ENCODE data around the gene HEMGN.

Gene HEMGN

DNA sequence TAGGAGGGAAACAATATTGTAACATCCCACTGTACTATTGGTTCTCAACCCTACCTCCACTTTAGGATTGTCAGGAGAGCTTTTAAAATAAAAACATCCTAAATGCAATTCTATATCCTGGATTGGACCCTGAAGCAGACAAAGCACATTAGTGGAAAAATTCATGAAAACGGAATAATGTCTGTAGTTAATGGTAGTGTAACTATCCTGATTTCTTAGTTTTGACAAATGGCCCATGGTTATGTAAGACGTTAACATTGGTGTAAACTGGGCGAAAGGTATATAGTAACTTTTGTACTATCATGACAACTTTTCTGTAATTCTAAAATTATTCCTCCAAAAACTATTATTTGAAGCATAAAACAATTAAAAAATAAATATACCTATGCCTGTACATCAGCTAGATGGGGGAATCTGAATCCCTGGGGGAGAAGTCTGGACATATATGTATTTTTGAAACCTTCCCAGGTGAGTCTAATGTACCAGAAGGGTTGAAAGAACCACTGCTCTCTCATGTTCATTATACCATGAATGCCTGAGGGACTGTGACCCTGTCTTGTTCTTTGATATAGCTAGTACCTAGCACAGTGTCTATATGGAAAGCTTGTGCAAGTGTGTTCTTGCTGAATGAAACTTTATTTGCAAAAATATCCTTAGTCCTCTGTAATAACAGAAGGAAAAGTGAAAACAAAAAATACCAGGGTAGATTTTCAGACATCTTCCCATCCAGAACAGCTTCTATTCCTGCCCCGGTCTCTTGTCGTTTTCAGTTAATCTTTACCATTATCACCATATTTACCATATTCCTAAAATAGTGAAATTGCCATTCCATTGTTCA, 12.3 kb downstream of the HEMGN start:
- no peak for DNase-seq

DNA sequence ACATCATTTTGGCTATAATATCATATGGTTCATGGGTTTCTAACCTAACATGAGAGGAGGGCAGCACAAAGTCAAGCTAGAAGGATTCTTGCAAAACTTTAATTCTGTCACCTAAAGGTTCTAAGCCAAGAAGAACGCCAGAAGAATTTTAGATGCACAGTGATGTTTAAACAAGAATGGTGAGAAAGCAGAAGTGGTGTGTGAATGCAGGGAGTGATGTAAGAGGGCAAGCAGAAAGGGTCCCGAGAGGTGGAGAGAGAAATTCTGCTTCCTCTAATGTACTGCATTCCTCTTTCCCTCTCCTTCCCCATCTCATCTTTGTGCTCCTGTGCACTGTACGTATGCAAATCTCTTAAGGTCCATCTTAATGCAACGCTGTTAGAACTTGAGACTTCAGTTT, 13.6 kb downstream of the HEMGN start:
- no peak for DNase-seq

DNA sequence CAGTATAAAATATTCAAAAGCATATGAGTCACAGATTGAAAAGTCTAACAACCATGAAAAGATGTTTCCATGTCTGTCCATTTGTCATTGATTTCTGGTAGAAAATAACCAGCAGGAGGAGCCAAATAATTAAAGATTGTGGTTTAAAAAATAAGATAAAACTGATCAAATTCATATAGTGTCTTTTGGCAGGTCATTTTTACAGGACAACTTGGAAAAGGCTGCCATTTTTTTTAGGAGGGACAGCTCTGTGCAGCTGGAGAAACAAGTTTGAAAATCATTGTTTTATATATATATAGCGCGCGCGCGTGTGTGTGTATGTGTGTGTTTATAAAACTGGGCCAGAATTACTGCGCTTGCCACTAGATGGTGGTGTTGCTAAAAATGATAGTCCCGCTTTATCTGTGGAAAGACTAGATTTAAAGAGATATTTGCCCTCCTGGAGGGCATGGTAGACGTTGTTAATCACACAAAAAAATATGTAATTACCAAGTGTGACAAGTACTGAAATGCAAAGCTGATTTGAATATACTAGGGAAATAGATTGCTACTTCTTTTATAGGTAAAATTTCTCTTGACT, 14.4 kb downstream of the HEMGN start:
- DNase-seq = peak; percentile 78

DNA sequence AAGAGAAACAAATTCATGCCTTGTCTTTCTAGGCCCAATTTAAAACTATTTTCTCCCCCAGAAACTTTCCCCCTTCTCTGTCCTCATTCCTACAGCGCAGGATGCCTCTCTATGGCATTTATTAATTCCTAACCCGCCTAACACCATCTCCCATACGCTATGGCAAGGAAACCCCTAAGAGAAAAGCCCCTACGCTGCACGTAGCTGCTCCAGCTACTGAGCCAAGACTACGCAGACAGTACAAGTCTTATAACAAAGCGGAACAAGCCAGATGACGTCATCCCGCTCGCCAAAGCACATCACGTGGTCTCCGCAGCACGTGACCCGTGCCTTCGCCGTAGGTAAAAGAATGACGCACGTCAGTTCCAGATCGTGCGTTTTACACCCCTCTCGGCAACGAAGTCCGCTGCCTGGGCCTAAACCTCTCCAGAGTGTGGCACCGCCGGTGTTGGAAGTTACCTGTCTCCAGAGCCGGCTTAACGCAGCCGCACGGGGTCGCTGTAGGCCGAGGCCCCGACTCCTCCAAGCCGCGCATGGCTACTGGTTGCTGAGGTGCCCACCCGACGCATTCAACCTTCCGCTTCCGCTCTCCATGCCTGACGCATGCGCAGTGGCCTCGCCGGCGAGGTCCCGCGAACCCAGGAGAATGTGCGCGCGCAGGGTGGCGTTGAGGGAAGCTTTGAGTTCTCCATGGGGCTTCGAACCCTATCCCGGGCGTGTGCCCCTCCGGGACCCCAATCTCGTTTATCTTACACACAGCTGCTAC, 15.8 kb downstream of the HEMGN start, which contains the start of gene TRMO:
Gene TRMO, minus strand, starts transcription at position 542 of the 766 bp plus-strand sequence. Its CDS starts 7 bp downstream, at position 535.
- DNase-seq = peak; percentile 99

DNA sequence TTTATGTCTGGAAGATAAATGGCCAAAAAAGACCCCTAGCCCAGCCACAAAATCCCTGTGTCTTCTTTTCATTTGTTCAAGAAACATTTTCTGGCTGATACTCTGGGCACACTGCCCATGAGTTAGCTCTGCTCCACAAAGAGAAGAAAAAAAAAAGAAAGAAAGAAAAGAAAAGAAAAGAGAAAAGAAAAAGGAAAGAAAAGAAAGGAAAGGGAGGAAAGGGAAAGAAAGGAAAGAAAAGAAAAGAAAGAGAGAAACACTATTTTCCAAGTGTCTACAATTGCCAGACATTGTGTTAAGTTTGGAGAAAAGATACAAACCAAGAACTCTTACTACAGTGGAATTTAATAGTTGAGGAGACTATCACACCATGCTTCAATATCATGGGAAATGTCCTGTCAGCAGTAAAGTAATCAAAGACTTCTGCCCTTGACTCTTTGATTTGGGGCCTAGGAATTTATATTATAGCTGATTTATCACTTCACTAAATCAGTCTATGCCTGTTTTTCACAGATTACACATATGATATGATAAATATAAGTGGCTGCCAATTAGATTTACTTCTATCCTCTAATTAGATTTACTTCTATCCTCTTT, 18.7 kb downstream of the HEMGN start:
- no peak for DNase-seq

DNA sequence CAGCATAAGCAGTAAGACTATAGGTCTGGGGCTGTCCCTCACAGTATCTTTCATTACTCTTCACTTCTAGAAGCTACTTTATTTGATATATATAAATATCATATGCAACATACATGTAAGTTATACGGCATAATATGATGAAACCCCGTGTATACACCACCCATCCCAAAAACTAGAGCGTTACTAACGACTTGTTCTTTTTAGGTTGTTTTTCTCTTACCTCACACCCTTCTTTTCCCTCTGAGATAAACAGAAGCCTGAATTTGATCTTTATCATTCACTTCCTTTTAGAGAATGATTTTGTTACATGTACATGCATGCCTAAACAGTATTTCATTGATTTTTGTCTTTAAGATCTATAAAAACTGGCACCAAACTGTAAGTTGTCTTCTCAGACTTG, 19.4 kb downstream of the HEMGN start:
- no peak for DNase-seq

DNA sequence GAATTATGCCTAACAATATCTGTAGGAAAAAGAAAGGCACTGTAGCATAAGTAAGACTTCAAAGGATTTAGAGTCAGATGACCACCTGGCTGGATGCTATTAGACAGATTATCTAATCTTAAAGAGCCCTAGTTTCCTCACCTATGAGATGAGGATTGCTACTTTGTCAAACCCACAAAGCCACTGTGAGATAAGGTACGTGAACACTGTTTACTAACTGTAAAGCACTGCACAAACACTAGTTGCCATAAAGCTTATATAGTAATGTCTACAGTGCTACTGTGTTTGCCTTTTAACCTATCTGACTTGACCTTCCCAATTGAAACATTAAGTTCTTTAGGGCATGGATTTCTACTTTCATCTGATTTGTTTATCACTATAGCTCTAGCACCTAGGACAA, 26.0 kb downstream of the HEMGN start:
- DNase-seq = no peak

DNA sequence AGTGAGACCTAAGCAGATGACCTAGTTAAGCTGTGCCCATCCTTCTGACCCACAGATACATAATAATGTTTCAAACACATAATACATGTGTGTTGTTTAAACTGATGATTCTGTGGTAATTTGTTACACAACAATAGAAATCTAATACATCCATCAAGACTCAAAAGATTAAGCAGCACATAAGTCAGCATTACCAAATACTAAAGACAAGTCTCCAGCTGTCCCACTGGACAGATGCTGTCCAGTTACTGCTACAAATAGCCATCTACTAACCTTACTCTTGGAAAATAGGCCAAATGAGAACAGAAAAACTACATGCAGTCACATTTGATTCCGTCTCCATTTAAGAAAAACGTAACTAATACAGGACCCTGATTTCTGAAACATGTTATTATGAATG, 26.4 kb downstream of the HEMGN start:
- no peak for DNase-seq

DNA sequence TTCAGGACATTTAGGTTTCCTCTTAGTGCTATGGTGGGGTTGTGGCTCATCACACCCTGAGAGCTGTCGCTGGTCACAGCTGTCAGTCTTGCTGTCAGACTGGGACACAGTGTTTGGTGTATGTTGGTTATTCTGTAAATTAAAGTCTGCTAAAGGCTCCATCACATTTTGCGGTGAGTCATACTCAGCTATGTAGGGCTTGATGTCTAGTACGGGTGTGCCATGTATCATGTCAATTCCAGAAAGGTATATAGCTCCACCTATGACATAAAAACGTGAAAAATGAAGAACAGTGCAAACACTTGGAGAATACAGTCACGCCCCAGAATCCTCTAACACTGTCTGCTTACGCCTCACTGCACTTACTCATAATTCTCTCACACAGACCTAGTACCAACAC, 27.6 kb downstream of the HEMGN start:
- DNase-seq = no peak

DNA sequence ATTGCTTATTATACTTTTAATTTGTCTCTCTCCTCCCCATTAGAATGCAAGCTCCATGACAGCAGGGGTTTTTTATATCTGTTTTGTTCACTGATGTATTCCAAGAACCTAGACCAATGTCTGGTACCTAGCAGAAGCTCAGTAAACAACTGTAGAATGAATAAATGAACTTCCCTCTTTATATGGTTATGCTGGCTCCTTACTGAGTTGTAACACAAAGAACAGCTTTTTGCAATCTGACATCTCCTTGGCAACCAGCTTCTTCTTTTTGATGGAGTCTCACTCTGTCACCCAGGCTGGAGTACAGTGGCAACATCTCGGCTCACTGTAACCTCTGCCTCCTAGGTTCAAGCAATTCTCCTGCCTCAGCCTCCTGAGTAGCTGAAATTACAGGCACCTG, 29.3 kb downstream of the HEMGN start:
- DNase-seq = no peak

DNA sequence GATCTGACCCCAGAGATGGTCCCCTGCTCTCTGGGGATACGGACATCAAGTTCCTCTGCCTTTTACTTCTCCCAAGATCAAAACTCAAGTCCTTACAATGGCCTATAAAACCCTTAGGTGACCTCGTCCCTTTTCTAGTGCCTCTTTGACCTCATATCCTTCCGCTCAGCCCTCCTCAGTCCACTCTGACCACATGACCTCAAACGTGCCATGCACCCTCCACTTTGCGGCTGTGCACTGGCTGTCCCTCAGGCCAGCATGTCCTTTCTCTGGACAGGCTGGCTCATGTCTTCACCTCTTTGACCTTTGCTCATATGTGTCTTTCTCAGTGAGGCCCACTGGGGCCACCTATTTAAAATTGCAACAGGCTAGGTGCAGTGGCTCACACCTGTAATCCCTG, 30.3 kb downstream of the HEMGN start:
- DNase-seq = no peak

DNA sequence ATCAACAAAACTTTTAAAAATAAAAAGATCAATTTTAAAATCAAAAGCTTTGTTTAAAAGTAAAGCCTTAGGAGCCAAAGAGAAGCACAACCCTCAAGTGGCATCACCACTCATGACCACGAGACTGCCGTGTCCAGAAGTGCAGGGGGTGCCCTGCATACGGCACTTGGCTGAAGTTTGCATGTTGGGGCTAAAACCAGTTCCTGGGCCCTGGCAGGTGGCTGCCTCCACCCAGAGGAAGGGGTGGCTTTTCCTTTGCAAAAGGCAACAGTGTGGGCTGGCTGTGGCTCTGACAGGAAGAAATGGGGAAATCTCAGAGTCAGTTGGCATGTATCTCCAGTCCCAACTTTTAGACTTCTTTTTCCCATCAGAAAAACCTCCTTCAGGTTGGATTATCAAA, 30.9 kb downstream of the HEMGN start:
- no peak for DNase-seq

DNA sequence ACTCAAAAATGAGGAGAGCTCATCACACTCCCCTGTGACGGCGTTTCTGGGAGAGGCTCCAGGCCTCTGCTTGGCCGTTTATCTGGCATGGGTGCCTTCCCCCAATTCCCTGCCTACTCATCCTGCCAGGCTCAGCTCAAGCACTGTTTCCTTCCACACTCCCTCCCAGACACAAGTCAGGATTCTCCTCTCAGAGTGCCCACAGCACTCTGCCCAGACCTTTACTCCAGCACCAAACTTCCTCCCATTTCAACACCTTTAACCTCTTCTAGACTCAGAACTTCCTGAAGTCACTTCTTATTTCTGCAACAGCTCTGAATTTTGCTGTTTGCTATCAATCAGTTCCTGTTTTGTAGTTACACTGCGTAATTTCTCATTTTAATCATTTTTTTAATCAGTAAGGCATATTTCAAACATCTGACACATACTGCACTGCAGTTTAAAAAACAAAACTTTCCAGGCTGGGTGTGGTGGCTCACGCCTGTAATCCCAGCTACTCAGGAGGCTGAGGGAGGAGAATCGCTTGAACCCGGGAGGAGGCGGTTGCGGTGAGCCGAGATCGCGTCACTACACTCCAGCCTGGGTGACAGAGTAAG, 31.6 kb downstream of the HEMGN start:
- no peak for DNase-seq

DNA sequence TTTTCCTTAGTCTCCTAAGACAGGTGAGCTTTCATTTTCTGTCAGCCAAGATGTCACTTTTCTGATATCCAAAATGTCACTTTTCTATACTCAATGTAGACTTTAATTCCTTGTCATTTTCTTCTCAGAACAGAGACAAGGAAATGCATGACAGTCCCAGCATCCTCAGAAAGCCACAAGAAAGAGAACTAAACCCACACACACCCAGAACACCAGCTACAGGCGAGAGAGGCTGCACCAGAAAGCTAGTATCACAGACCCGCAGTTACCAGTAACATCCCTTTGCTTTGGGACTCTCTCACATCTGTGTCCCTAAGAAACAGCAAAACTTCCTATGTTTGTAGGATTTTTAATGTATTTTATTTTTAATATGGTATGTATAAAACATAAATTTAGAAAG, 32.7 kb downstream of the HEMGN start:
- DNase-seq = no peak

DNA sequence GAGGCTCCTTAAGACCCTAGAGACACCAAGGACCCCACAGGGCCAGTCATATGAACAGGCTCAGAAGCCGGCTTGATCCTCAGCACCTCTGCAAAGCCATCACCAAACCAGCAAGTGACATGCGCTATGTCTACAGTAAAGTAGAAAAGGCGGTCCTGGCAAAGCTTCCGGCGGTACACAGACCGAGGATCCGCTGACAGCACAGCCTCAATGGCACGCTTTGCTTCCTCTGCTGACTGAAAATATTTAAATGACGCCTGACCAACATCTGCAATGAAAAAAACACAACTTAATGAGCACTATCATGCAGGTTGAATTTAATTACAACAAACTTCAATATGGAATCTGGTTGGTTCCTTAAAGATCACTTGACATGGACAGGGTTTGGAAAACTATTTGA, 33.2 kb downstream of the HEMGN start:
- no peak for DNase-seq

DNA sequence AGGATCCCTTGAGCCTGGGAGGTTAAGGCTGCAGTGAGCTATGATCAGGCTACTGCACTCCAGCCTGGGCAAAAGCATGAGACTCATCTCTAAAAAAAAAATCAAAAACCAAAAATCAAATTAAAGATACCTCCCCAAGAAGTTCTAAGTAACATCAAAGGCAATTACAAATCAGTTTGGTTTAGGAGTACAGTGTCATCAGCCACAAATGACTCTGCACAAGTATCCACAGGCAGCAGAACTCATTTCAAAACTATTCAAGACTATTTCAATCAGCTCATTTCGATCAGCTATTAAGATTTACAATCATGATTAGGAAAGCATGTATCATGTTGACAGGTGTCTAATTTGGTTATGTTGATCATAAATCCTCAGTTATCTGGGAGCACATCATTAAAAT, 34.8 kb downstream of the HEMGN start:
- no peak for DNase-seq

DNA sequence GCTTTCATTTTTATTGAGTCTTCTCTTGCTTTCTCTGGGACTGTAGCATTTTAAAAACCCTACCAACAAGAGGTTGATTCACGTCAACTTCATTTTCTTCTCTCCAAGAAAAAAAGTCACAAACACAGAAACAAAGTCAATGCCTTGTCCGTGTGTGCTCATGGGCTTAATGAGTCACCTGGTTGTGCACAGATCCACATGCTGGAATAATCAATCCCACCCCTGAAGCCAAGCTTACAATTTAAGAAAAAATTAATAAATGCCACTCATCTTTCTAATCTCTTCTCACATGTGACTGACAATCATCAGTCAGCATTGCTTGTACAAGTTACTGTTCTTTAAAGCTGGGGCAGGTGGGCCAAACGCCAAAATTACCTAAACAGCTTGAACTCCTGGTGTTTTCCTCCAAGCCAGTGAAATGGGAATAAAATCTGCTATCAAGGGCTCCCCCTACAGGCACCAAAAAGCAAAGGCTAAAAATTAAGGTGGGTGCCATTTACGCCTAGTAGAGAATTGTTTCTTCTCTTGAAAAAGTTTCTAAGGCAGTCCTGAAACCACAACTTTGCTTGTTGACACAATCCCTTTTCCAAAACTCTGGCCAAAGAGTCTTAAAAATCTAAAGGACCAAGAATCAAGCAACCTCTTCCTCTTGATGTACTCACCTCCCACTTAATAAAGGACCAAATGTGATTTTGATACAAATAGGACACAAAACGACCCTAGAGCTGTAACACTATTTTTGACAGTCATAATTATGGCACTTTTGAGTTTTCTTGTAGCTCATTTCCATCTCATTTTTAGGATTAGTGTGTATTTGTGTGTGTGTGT, 37.0 kb downstream of the HEMGN start:
- DNase-seq = peak; percentile 45

DNA sequence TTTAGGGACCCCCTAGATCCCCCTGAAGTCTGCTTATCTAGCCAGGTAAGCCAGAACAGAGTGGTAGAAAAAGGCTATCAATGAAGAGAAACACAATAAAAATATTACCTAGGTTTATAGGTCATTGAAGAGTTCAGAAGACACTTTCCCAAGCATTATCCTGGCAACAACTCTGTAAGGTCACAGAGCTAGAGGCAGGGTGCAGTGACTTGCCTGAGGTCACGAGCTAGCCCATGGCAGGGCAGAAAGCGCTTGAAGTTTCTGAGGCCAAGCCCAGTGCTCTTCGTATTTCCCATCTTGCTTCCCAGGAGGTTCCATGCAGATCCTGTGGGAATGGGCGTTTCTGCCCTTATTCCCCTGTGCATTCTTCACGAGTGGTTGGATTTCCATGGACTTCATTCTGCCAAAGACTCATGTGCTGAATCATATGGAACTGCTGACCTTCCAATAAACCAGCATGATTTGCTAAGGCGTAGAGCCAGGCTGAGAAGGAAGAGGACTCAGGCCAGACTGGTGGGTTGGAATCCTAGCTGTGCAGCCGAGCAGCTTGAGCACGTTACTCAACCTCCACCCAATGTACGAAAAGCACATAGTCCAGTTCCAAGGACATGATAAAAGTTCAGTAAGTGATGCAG, 37.8 kb downstream of the HEMGN start:
- peak; percentile 47 for DNase-seq

DNA sequence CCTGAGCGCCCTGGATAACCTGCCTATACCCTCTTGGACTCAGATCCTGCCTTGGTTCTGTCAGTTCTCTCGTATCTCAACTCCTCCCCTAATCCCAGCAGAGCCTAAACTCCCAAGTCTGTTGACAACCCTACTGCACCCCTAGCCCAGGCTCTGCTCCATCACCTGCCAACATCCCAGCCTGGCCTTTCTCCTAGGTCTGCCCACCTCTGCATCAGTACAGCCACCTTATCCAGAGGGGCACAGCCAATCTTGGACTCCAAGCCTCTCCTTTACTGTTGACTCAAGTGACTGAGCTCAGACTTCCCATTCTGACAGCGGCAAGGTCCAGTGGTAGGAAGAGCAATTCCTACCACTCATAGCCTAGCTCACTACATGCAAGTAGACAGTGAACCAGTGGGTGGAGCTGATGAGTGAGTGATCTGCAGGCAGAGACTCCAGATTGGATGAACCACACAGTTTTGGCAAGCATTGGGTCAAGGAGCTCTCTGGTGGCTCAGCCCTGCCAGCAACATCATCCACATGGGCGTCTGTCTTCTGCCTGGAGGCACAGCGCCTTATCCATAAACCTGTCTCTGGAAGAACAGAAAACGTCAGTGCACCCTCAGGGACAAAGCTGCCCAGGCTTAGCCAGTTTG, 42.2 kb downstream of the HEMGN start:
- peak; percentile 12 for DNase-seq

DNA sequence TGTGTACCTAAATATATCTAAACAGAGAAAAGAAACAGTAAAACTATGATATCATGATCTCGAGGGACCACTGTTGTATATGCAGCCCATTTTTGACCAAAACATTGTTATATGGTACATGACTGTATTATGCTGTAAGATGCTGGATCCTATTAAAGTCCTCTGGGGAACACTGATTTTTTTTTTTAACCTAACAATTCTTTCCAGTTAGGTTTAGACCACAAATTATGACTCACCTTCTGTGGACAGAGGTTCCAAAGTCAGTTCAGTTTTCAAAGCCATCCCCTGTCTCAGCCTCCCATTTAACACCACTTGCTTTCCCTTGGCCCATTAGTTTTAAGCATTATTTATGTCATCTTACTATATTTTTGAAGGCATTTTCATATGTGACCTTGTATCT, 42.8 kb downstream of the HEMGN start:
- peak; percentile 43 for DNase-seq

DNA sequence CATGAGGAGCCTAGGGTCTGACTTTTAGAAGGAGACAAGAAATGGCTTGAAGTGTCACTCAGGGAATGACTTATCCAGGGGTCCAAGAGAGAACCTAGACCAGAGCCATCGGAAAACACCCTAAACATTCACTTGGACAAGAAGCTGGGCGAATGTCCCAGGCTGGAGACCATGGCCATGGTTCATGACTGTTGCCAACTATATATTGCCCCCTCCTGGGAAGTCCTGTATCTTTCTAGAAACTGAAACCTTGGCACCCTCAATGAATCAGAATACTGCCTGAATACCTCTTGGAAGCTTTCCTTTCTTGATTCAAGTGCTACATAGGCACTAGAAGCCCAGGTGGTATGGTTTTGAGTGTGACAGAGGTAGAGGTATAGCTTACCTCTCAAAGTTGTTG, 45.6 kb downstream of the HEMGN start:
- no peak for DNase-seq

All from fibroblast of skin of right biceps (primary cell).